ENCODE data around the gene EFCAB11. TPM values are rescaled to one million over a fixed set of nuclear protein-coding genes. Genes with fewer than 3 reads are reported as not detected.

Gene EFCAB11
- total and polyA plus RNA-seq, 2 experiments from 2014 or later = 7.7 to 24.6 TPM

GRCh38 chr14:89811954-89812575 lies 142.5 kb downstream of the EFCAB11 start:
- H3K27ac Mint-ChIP-seq = no peak overlapping the region
- no peaks in the 10 kb centered on the region for H3K27me3 ChIP-seq (ENCODE audit: insufficient read depth)
- H3K4me1 Mint-ChIP-seq = peaks cover 7% of the 10 kb centered on the region; the same call in 2 of the 3 replicates
- no peaks in the 10 kb centered on the region for H3F3A ChIP-seq (replicated peaks; ENCODE audit: low read depth)
- peaks cover 7% of the 10 kb centered on the region for H3K4me1 ChIP-seq (ENCODE audit: insufficient read depth)
- TF ChIP-seq, protein P1, sequence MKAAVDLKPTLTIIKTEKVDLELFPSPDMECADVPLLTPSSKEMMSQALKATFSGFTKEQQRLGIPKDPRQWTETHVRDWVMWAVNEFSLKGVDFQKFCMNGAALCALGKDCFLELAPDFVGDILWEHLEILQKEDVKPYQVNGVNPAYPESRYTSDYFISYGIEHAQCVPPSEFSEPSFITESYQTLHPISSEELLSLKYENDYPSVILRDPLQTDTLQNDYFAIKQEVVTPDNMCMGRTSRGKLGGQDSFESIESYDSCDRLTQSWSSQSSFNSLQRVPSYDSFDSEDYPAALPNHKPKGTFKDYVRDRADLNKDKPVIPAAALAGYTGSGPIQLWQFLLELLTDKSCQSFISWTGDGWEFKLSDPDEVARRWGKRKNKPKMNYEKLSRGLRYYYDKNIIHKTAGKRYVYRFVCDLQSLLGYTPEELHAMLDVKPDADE (IDR thresholded peaks at IDR 0.05) = no peak
- TF ChIP-seq ZNF331 (CRISPR knock-in tag; IDR thresholded peaks at IDR 0.05; ENCODE audit: low read depth) (no peak), ZNF114 (CRISPR knock-in tag; IDR thresholded peaks at IDR 0.05) (no peak), STAT1 (IDR thresholded peaks at IDR 0.05; ENCODE audit: unreplicated experiment) (no peak), REST (IDR thresholded peaks at IDR 0.05; ENCODE audit: unreplicated experiment) (no peak), EZH2phosphoT487 (IDR thresholded peaks at IDR 0.05; ENCODE audit: unreplicated experiment) (no peak)
- no peaks in the 10 kb centered on the region for H4K20me1 ChIP-seq (replicated peaks; ENCODE audit: insufficient read depth)
- no peak for DNase-seq (ENCODE audit: low spot score)
- H3K27ac ChIP-seq (ENCODE audit: low read depth) = no peak overlapping the region
- H3K27me3 Mint-ChIP-seq (ENCODE audit: insufficient read depth, low read depth, poor library complexity) = no peaks in the 10 kb centered on the region
- H3K9me2 ChIP-seq (ENCODE audit: insufficient read depth) = no peaks in the 10 kb centered on the region
- no peak overlapping the region for H3K4me3 Mint-ChIP-seq
- H3K79me2 ChIP-seq (replicated peaks; ENCODE audit: insufficient read depth) = no peaks in the 10 kb centered on the region
- no peak for ATAC-seq
- no peak overlapping the region for H2AFZ ChIP-seq
- no peaks in the 10 kb centered on the region for H3K9me3 Mint-ChIP-seq
- no peaks in the 10 kb centered on the region for H3K36me3 Mint-ChIP-seq (ENCODE audit: low read depth)
- H3K36me3 ChIP-seq (ENCODE audit: insufficient read depth) = no peaks in the 10 kb centered on the region
- H3K4me2 ChIP-seq = no peak overlapping the region
- H3K4me3 ChIP-seq = no peak overlapping the region

DNA sequence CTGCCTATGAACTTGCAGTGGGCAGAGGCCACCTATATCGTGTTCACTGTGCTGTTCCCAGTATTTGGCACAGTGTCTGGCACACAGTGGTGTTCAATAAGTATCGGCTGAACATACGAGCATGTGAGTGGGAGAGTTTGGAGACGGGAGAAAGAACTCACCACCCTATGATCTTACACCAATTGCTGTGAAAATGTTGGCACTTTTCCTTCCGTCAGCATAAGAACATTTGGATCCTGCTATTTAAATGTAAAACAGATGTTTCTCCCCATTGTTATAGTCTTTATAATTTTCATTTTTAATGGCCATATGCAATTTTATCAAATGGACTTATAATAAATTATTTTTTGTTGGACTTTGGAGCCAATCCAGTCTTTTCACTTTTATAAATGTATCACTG lies 144.4 kb downstream of the EFCAB11 start:
- H3K4me1 Mint-ChIP-seq = peaks cover 7% of the 10 kb centered on the region; the same call in 2 of the 3 replicates
- no peak for TF ChIP-seq POLR2AphosphoS5 (IDR thresholded peaks at IDR 0.05; ENCODE audit: low read depth)
- TF ChIP-seq ZNF331 (CRISPR knock-in tag; IDR thresholded peaks at IDR 0.05; ENCODE audit: low read depth) = no peak
- TF ChIP-seq, protein P1 (IDR thresholded peaks at IDR 0.05) = no peak
- no peak for TF ChIP-seq NANOG (IDR thresholded peaks at IDR 0.05; ENCODE audit: borderline replicate concordance)
- no peak for TF ChIP-seq REST (IDR thresholded peaks at IDR 0.05; ENCODE audit: unreplicated experiment)
- TF ChIP-seq ZNF114 (CRISPR knock-in tag; IDR thresholded peaks at IDR 0.05) = no peak
- no peak for TF ChIP-seq EZH2phosphoT487 (IDR thresholded peaks at IDR 0.05; ENCODE audit: unreplicated experiment)
- no peak for TF ChIP-seq CREB1 (CRISPR knock-in tag; IDR thresholded peaks at IDR 0.05; ENCODE audit: low read depth)
- no peak overlapping the region for H2AFZ ChIP-seq
- H3K4me1 ChIP-seq (ENCODE audit: insufficient read depth) = peaks cover 7% of the 10 kb centered on the region
- H3K9me3 Mint-ChIP-seq = no peaks in the 10 kb centered on the region
- H3K27me3 Mint-ChIP-seq (ENCODE audit: insufficient read depth, low read depth, poor library complexity) = no peaks in the 10 kb centered on the region
- H4K20me1 ChIP-seq (replicated peaks; ENCODE audit: insufficient read depth) = no peaks in the 10 kb centered on the region
- no peaks in the 10 kb centered on the region for H3F3A ChIP-seq (replicated peaks; ENCODE audit: low read depth)
- H3K36me3 ChIP-seq (ENCODE audit: insufficient read depth) = no peaks in the 10 kb centered on the region
- H3K4me3 Mint-ChIP-seq = no peak overlapping the region
- no peak overlapping the region for H3K4me3 ChIP-seq
- no peak overlapping the region for H3K4me2 ChIP-seq
- H3K9me2 ChIP-seq (ENCODE audit: insufficient read depth) = no peaks in the 10 kb centered on the region
- H3K79me2 ChIP-seq (replicated peaks; ENCODE audit: insufficient read depth) = no peaks in the 10 kb centered on the region
- no peak overlapping the region for H3K27ac Mint-ChIP-seq
- no peaks in the 10 kb centered on the region for H3K27me3 ChIP-seq (ENCODE audit: insufficient read depth)
- no peak overlapping the region for H3K27ac ChIP-seq (ENCODE audit: low read depth)
- H3K36me3 Mint-ChIP-seq (ENCODE audit: low read depth) = no peaks in the 10 kb centered on the region
- ATAC-seq = no peak
- no peak for DNase-seq (ENCODE audit: low spot score)

Data from GM23338 (cell line).